Activated CD4-positive, CD25-positive, alpha-beta regulatory T cell treated with anti-CD3 and anti-CD28 coated beads, Interleukin-2, amount 50 U/mL, for 16 hours (primary cell): ENCODE data around the gene KCNMA1.

Experiments
- DNase-seq: peaks from one replicate; pipeline ENCODE4 v3.0.0-alpha.2; 2020; ENCODE audit warnings: low read depth, low spot score

KCNMA1 gene

DNA sequence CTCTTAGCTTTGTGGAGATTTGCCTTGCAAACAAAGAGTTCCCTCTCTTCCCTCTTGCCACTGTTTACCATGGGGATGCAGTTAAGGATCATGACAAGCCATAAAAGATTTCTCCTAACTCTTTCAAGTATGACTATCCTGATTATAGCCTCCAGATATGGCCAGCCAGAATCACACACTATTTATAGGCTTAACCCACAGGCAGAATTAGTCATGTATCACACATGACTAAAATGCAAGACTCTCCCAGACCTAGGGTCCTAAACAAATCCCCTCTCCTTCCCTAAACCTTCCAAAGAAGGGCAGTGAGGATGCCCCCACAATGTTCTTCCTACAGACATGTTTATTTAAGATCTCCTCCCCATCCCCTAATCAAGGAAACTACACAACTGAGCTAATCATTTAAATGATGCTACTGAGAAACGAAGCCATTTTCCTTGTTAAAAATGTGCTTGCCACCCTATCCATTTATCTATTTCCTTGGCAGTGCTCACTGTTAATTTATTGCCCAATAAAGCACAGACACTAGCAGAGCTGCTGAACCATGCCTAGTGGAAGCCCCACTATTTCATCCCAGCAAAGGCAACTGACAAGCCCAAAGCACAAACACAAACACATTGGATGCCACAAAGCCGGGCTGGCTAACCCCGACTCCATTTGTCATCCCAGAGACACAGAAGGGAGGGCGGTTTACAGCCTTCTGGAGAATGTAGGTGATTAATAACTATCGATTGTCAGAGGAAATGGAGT, 363.4 kb downstream of the KCNMA1 start:
- DNase-seq = no peak

DNA sequence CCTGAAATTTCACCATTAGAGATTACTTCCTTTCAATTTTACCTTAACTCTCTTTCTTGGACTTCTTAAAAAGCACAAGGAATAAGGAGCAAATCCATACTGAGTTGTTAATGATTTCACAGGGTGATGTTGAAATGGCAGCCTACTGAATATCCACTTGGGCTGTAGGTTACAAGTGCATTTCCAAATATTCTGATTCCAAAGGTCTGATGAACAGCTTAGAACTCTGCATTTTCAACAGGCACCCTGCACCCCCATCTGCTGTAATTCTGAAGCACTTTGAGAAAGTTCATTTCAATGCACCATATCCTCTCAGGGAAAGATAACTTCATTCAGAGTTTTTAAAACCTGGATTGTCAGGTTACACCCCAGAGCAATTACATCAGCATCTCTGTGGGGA, 368.4 kb downstream of the KCNMA1 start:
- no peak for DNase-seq

DNA sequence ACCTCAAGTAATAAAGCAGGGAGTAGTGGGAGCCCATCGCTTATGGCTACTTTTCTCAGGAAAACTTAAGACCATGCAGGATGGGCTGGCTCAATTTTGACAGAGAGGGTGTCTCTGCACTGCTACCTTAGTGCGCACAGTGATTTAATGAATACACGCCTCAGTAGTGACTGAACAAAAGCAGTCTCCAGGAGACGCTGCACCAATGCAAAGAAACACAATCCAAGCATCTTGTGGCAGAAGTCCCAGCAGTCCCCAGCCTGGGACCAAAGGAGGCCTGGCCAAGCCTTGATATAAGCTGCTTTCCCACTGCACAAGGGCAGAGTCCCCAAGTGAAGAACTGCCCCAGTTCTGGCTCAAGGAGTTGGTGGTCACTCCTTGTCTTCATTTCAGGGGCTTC, 368.9 kb downstream of the KCNMA1 start:
- no peak for DNase-seq

DNA sequence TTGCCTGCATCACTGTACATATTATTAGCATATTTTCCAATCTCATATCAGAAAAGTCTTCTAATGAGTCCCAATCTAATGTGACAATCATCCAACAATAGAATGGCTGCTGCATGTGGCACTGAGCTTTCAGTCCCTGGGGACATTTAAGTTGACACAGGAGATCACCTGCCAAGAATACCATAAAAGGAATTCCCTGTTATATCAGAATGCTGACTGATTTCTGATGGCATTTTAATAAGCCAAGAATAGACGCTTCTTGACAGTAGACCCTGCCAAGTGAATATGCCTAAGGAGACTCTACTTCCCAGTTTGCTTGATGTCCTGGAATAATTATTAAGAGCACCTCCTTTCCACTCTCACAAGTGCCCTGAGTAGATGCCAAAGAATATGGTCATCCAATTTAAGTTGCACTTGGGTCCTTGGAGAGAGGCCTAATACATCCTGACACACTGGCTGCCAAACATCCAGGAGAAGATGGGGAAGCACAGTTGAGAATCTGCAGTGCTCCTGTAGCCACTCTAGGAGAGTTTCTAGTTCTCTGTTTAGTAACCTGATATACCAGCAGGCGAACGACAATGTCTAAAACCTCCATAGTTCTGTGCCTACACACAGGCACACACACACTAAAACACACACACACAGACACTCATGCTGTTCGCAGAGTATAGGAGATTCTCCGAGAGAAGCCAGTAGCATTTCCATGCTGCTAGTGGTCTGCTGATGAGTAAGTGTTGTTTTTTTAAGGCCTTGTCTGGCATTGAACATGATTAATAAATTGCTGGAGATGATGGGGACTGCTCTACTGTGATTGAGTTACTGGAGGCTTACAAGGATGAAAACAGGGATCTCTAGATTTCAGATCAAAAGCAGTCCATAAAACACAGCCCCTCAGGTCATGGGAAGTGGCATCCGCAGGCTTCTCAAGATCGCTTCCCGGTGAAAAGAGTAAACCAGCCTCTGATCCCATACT, 369.6 kb downstream of the KCNMA1 start:
- no peak for DNase-seq

DNA sequence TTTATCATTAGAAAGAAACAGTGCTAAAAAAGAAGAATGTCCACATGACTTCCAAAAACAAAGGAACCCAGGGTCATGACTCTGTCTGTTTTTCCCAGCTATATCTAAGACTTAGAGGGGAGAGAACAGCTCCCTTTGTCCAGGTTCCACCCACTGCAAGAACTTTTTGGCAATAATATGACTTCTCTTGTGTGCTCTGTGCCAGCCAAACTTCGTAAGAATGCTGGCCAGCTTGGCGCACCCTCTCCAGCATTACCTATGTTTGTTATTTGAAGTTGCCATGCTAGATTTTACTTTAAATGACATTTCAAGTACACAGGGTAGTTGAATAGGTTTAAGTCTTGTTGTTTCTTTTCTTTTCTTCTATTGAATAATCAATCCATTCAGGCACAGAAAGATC, 371.4 kb downstream of the KCNMA1 start:
- no peak for DNase-seq

- no peak for DNase-seq
These were observed 373.1 kb downstream of the KCNMA1 start for GRCh38 chr10:77264527-77264926.

DNA sequence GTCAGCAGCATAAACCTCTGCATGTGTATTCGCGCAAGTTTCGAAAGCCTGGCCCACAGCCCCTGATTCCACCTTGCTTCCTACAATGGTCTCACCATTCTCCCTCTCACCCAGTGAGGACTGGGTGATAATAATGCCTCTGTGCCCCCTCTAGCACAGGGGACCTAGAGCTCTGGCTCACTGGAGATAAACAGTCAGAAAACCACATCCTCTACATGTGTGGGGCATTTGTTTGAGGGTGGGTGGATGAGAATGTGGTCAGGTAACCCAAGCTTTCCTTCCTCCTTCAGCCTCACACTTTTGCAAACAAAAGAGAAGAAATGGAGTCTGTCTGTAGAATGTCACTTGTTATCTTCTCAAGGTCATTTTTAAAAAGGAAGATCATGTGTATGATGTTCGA, 373.5 kb downstream of the KCNMA1 start:
- DNase-seq = no peak

- DNase-seq = no peak
These were observed 373.9 kb downstream of the KCNMA1 start for GRCh38 chr10:77263700-77264099.

DNA sequence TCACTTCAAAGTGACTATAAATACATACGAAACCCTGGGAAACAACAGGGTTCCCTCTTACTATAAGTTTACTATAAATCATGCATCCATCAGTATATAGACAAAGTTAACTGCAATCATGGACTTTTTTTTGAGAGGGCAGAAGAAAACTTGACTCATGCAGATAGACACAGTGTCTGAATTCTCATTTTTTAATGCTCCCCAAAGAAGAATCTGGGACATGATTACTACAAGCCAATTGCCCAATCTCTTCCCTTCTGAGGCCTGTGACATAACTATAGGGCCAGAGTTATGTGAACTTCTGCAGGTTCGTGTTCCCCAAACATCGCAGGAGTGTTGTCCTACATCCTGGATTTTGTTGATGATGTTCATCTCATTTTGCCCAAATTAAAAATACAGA, 376.5 kb downstream of the KCNMA1 start:
- no peak for DNase-seq

GRCh38 chr10:77259171-77259874, 378.3 kb downstream of the KCNMA1 start:
- no peak for DNase-seq

DNA sequence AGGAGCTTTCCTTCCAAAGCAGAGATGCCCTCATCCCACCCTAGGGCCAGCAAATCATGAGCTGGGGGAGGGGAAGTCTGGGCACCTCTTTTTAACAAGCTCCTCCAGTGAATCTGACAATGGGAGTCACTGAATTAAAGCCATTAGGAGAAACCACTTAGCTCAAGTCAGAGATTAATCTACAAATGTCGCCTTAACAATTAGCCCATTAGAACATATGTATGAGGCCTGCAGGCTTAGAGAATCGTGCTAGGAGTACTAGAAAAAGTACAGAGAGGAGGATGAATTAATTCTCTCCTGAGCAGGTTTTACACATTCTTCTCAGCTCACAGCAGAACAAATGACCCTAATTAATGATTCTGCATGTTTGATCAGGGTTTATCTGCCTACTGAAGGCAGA, 381.3 kb downstream of the KCNMA1 start:
- DNase-seq = no peak

DNA sequence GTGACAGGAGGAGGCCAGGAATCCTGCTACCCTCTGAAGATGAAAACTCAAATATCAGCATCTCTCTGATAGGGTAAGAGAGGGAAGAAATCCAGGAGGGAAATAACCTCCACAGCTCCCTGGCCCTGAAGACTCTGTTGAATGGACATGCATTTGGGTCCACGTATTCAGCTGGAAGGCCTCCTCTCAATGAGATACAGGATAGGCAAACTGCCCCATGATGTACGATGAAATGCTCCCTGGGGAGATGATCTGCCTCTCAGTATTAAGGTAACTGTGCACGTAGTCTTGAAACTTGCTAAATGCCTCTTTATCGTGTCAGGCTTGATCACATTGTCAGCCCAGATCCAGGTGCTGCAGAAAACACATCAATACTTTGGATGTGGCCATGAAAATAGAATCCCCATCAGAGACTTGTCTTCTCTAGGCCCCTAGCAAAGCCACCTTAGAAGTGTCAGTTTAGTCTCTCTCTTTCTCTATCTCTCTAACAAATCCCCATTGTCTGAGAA, 384.0 kb downstream of the KCNMA1 start:
- DNase-seq = no peak

GRCh38 chr10:77253147-77253545, 384.5 kb downstream of the KCNMA1 start:
- no peak for DNase-seq

- DNase-seq = no peak
These were observed 385.0 kb downstream of the KCNMA1 start for GRCh38 chr10:77252380-77253146.

DNA sequence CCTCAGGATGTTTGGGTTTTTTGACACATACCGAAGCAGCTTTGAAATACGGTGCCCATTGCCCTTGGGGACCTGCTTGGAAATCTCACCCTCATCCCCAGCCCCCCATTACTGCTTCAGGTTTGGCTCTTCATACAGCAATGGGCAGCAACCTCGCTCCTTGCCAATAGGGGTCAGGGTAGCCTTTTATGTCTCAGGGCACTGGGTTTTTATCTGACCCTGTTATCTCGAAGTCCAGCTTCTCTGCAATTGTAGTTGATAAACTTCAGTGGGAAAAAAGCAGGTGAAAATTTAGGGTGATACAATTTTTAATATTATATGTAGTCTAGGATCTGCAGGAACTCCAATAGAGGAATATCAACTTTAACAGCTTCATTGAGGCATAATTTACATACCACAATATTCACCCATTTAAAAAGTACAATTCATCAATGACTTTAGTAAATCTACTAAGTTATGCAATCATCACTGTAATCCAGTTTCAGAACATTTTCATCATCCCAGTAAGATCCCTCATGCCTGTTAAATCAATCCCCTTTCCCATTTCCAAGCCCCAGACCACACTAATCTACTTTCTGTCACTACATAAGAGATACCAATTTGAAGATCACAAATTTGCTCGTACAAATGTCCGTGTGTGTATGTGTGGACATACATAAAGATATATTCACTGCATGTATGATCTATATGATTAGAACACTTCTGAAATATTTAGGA, 386.2 kb downstream of the KCNMA1 start:
- no peak for DNase-seq

DNA sequence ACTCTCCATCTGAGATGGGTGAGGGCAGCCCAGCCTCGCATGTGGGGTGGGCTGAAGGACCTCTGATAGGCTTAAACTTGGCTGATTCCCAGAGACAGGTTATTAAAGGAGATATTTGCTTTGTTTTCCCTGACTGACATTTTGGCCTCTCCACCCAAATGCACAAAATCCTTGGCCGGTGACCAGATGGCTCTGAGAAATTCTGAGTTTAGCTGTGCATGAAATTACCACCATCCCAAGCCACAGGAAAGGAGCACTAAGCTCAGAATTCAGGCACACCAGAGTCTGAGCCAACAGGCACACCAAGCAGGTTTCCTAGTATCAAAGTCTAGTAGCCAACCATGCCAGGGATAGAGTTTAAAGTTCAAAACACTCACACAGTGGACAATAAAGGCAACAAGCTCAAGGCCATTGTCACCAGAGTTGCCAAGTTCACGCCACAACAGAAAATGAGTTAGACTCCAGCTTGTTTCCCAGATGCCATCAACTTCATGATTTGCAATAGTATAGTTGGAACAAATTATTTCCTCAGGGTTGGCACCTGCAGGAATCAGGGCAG, 387.6 kb downstream of the KCNMA1 start:
- DNase-seq = no peak

- no peak for DNase-seq
These were observed 389.4 kb downstream of the KCNMA1 start for GRCh38 chr10:77248104-77248790.

GRCh38 chr10:77247031-77247990, 390.3 kb downstream of the KCNMA1 start:
- no peak for DNase-seq
